ENCODE data around the gene HID1.

DNA sequence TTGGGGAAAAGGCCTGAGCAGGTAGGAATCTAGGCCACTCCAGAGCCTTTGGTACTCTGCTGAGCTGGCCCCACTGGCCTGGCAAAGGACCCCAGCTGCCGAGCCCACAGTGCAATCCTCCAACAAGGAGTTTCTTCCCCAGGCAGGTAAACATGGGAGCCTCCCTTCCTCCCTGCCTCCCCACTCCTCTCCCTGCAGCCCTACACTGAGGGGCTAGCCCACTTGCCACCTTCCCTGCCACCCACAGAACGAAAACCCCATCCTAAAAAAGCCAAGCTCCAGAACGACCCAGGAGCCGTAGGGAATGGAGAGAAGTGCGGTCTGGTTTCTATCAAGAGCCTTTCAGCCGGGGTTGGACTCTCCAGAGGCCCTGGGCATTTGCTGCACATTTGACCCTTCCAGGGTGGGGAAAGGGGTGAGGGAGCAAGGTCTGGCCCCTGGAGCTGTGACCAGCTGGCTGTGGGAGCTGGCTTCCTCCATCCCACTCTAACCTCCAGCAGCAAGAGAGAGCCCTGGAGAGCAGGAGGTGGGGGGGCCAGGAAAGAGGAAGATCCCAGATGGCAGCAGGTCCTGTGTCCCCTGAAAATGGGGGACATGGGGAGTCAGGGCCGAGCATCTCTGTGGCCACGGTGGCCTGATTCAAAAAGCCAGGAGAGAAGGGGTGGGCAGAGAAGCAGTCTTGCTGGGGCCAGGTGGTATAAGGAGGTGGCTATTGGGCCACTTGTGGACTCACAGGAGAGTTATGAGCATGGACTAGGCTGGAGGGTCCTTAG, 1.3 kb downstream of the HID1 start:
- TF ChIP-seq EZH2 (IDR thresholded peaks at IDR 0.05; ENCODE audit: insufficient read depth, poor library complexity, severe bottlenecking) (no peak), EZH2phosphoT487 (IDR thresholded peaks at IDR 0.05; ENCODE audit: insufficient read depth, low read depth) (no peak)
